PC-3 (cell line): ENCODE results near the gene GABARAP.

ENCODE experiments used
- EZH2 ChIP-seq: fragments of 300-600 bp; sonication (generic); IDR thresholded peaks from one replicate; pipeline ENCODE4 v1.6.1; 2017; ENCODE audit warnings: antibody characterized with exemption, mild to moderate bottlenecking, low read length; ENCODE audit not compliant: unreplicated experiment
- TF ChIP-seq, protein P1 (sequence below): fragments of 300-600 bp; sonication (generic); conservative IDR thresholded peaks from 2 replicates; pipeline ENCODE4 v1.5.1; 2017; ENCODE audit warnings: antibody characterized with exemption, low read depth, mild to moderate bottlenecking, low read length

DNA sequence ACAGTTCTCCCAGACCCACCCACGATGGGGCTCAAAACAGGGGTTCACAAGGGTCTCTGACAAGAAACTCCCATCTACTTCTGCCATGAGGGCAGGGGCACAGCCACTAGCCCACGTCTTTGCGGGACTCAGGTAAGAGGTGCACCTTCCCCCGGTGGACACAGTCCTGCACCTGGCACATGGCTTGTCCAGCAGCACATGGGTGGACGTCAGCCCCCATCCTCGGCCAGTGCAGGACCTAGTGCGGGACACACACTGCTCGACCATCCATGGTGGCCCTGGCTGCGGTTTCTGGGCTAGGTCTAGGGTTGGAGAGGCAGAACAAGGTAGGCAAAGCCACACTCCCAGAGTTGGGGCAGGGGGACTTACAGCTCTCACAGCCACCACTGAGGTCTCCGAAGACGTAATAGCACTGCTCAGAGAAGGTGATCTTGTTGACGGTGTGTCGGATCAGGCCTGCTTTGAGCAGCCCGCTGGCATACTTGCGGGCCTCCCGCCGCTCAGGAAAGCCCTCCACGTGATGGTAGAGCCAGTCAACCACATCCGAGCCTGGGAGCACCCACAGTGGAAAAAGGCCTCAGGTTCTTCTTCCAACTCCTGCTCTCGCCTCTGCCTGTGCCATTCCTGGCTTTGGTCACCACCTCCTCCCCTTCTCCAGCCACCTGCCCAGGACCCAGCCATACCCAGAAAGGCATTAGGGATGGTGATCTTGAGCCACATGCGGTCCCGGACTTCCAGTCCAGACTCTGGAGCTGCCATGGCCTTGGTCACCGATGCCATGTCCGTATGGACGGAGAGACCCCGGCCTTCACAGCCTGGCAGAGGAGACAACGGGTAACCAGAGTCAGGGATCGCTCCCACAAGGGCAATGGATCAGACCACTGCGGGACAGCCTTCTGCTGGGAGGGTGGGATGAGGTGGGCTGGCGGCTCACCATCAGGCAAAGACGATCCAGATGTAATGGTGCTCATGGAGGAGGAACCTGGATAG lies 15.2 kb downstream of the GABARAP start:
- TF ChIP-seq, protein P1, sequence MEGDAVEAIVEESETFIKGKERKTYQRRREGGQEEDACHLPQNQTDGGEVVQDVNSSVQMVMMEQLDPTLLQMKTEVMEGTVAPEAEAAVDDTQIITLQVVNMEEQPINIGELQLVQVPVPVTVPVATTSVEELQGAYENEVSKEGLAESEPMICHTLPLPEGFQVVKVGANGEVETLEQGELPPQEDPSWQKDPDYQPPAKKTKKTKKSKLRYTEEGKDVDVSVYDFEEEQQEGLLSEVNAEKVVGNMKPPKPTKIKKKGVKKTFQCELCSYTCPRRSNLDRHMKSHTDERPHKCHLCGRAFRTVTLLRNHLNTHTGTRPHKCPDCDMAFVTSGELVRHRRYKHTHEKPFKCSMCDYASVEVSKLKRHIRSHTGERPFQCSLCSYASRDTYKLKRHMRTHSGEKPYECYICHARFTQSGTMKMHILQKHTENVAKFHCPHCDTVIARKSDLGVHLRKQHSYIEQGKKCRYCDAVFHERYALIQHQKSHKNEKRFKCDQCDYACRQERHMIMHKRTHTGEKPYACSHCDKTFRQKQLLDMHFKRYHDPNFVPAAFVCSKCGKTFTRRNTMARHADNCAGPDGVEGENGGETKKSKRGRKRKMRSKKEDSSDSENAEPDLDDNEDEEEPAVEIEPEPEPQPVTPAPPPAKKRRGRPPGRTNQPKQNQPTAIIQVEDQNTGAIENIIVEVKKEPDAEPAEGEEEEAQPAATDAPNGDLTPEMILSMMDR = no peak
- no peak for TF ChIP-seq EZH2
